HEK293T (cell line): Measurements from ENCODE around the gene PRPF8.
"Not testable (repeated sequence)": the region's sequence is repeated elsewhere in the genome, so short reads cannot be mapped to it uniquely, and the experiment has no call there.

Experiments
- CTCF ChIA-PET: fragments of 350-600 bp; formaldehyde crosslinking; extraction: SDS; loops from one replicate; lab custom pipeline; 2021; ENCODE audit warnings: antibody characterized with exemption, inconsistent platforms; lab: Yijun Ruan, JAX
- POLR2A ChIA-PET: fragments of 350-600 bp; formaldehyde crosslinking; extraction: SDS; loops from one replicate; lab custom pipeline; 2020; ENCODE audit warnings: antibody characterized with exemption, inconsistent platforms; lab: Yijun Ruan, JAX
- DNase-seq: peaks from one replicate; pipeline ENCODE4 v3.0.0; 2012; ENCODE audit warnings: mixed read lengths; ENCODE audit errors: extremely low spot score
- ARNT ChIP-seq: fragments of 450-650 bp; IDR thresholded peaks from 2 replicates; pipeline ENCODE4 v1.6.1; 2017; ENCODE audit warnings: mild to moderate bottlenecking
- BHLHE40 ChIP-seq: fragments of 450-650 bp; IDR thresholded peaks from 2 replicates; pipeline ENCODE4 v1.6.1; 2016; ENCODE audit warnings: mild to moderate bottlenecking, moderate library complexity, borderline replicate concordance
- CTBP1 ChIP-seq: fragments of 450-650 bp; IDR thresholded peaks from 2 replicates; pipeline ENCODE4 v1.6.1; 2016; ENCODE audit warnings: borderline replicate concordance
- ELF4 ChIP-seq: fragments of 450-650 bp; IDR thresholded peaks from 2 replicates; pipeline ENCODE4 v1.6.1; 2017; ENCODE audit warnings: antibody characterized with exemption
- FOXA1 ChIP-seq: fragments of 450-650 bp; IDR thresholded peaks from 2 replicates; pipeline ENCODE4 v1.6.1; 2016; ENCODE audit warnings: mild to moderate bottlenecking
- FOXK2 ChIP-seq: fragments of 450-650 bp; IDR thresholded peaks from 2 replicates; pipeline ENCODE4 v1.6.1; 2016; ENCODE audit warnings: mild to moderate bottlenecking
- FOXM1 ChIP-seq: fragments of 450-650 bp; IDR thresholded peaks from 2 replicates; pipeline ENCODE4 v1.6.1; 2017; ENCODE audit warnings: mild to moderate bottlenecking, borderline replicate concordance
- HDGF ChIP-seq: fragments of 450-650 bp; IDR thresholded peaks from 2 replicates; pipeline ENCODE4 v1.6.1; 2017; ENCODE audit warnings: antibody characterized with exemption, borderline replicate concordance
- L3MBTL2 ChIP-seq: fragments of 450-650 bp; conservative IDR thresholded peaks from 2 replicates; pipeline ENCODE4 v1.6.1; 2016; ENCODE audit warnings: mild to moderate bottlenecking
- LEF1 ChIP-seq: fragments of 450-650 bp; IDR thresholded peaks from 2 replicates; pipeline ENCODE4 v1.6.1; 2017; ENCODE audit warnings: mild to moderate bottlenecking, borderline replicate concordance
- NFRKB ChIP-seq: fragments of 450-650 bp; IDR thresholded peaks from 2 replicates; pipeline ENCODE4 v1.6.1; 2016; ENCODE audit warnings: mild to moderate bottlenecking, moderate library complexity
- SP1 ChIP-seq: fragments of 450-650 bp; IDR thresholded peaks from 2 replicates; pipeline ENCODE4 v1.6.1; 2017
- SUZ12 ChIP-seq: fragments of 450-650 bp; IDR thresholded peaks from 2 replicates; pipeline ENCODE4 v1.6.1; 2016; ENCODE audit warnings: mild to moderate bottlenecking
- TARDBP ChIP-seq: fragments of 450-650 bp; IDR thresholded peaks from 2 replicates; pipeline ENCODE4 v1.6.1; 2016
- ZNF384 ChIP-seq: fragments of 450-650 bp; IDR thresholded peaks from 2 replicates; pipeline ENCODE4 v1.6.1; 2016
- TF ChIP-seq, protein P1 (sequence below): fragments of 450-650 bp; IDR thresholded peaks from 2 replicates; pipeline ENCODE4 v1.6.1; 2016

Gene PRPF8

DNA sequence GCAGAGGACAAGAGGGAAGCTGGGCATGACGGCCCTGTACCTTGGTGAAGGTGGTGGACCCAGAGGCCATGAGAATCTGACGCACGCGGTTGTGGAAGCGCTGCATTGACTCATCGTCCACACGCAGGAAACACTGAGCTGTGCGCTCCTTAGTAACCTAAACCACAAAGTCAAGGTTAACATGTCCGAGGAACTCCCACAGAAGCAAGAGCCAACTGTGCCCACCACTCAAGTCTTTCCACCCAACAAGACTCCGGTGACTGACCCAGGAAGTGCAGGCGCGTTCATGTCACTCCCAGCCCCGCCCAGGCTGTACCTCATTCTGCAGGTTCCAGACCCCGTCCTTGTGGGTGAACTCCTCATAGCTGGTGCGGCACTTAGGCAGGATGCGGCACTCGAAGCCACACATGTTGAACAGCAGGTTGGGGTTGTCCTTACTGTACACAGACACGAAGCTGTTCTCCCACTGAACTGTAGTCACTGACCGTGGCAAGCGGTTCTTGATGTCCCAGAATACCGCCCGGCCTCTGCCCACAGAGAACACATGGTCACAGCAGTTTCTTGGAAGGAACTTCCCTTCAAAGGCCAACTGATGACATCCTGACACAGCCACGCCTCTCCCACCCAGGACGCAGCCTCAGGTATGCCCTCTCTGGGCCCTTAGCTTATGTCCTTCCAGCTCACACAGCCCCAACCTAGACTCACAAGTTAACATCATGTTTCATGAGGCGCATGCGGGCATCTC, 11.5 kb downstream of the PRPF8 start:
- DNase-seq, result no peak
- TF ChIP-seq SUZ12, result no peak
- no peak for TF ChIP-seq NFRKB
- TF ChIP-seq FOXA1, result no peak
- no peak for TF ChIP-seq CTBP1
- TF ChIP-seq, protein P1, sequence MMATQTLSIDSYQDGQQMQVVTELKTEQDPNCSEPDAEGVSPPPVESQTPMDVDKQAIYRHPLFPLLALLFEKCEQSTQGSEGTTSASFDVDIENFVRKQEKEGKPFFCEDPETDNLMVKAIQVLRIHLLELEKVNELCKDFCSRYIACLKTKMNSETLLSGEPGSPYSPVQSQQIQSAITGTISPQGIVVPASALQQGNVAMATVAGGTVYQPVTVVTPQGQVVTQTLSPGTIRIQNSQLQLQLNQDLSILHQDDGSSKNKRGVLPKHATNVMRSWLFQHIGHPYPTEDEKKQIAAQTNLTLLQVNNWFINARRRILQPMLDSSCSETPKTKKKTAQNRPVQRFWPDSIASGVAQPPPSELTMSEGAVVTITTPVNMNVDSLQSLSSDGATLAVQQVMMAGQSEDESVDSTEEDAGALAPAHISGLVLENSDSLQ, result no peak
- TF ChIP-seq HDGF, result no peak
- no peak for TF ChIP-seq L3MBTL2
- no peak for TF ChIP-seq TARDBP
- TF ChIP-seq FOXK2, result no peak
- TF ChIP-seq BHLHE40, result no peak
- no peak for TF ChIP-seq ELF4
- TF ChIP-seq FOXM1, result no peak
- TF ChIP-seq ZNF384, result no peak
- ChIA-PET CTCF (no interaction called here), POLR2A (no interaction called here)

DNA sequence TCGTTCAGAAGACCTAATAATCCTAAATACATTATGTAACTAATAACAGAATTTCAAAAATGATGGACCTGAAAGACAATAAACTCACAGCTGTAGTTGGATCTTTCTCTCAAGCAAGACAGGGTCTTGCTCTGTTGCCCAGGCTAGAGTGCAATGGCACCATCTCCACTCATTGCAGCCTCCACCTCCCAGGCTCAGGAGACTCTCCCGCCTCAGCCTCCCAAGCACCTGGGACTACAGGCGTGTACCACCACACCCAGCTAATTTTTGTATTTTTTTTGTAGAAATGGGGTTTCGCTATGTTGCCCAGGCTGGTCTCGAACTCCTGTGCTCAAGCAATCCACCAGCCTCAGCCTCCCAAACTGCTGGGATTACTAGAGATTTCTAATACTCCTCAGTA, 20.7 kb downstream of the PRPF8 start:
- CTCF ChIA-PET, result interaction anchor here (1.8 kb wide), 1 partner anchor 12 kb away, joined by 7 read pairs; no protein-coding TSS in a partner anchor
- POLR2A ChIA-PET, DNase-seq: not testable (repeated sequence)

DNA sequence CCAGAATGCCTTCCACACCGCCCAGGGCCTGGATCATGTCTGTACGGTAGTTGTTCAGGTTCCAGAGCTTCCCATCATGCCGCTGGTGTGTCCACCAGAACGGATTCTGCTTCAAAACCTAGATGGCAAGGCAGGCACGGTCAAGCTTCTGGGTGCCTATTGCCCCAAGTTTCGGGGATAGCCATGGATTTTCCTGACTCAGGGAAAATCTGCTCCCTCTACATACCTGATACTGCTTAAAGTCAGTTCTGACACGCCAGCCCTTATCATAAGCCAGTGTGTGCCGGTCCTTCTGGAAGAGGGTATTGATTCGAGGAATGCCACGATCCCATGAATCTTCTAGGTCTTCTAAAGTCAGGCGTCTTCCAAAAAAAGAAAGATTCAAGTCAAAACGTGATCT, 23.6 kb downstream of the PRPF8 start:
- DNase-seq, result no peak
- TF ChIP-seq FOXK2 (no peak), FOXM1 (no peak), LEF1 (no peak), HDGF (no peak), NFRKB (no peak), L3MBTL2 (no peak), ELF4 (no peak), SP1 (no peak)
- TF ChIP-seq, protein P1, result no peak
- ChIA-PET POLR2A (interaction anchor here (0.7 to 1.6 kb wide), 4 partner anchors 8 to 23 kb away, joined by 3 to 8 read pairs (median 4); partner anchors contain the start of gene RILP), CTCF (interaction anchor here (0.6 kb wide), 1 partner anchor 12 kb away, joined by 5 read pairs; the partner anchor contains the start of gene RILP)

DNA sequence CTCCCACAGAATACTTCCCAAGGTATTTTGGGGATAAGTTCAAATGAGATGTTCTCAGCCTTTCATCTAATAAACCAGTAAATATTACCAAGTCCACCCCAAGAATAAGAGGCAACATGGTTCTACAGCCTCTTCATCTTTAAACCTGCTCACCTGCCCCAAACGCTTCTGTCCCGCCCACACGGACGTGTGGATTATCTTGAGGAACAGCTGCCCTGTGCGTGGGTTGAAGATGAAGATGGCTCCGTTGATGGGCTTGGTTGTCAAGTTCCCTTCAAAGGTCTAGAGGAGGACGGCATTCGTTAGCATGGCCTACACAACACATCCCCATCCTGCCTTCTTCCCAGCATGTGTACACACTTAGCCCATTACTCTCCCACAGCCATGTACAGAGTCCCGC, 26.6 kb downstream of the PRPF8 start:
- no peak for TF ChIP-seq HDGF
- TF ChIP-seq SP1, result no peak
- TF ChIP-seq FOXM1, result no peak
- no peak for TF ChIP-seq FOXA1
- TF ChIP-seq, protein P1, result no peak
- no peak for TF ChIP-seq TARDBP
- TF ChIP-seq ZNF384, result no peak
- no peak for TF ChIP-seq ELF4
- no peak for TF ChIP-seq SUZ12
- TF ChIP-seq NFRKB, result no peak
- no peak for TF ChIP-seq CTBP1
- no peak for TF ChIP-seq L3MBTL2
- TF ChIP-seq ARNT, result no peak
- no peak for TF ChIP-seq BHLHE40
- no peak for TF ChIP-seq LEF1
- TF ChIP-seq FOXK2, result no peak
- ChIA-PET CTCF (interaction anchor here (1.0 kb wide), 1 partner anchor 9 kb away, joined by 3 read pairs; the partner anchor contains the start of gene RILP), POLR2A (interaction anchor here (0.6 kb wide), 1 partner anchor 9 kb away, joined by 3 read pairs; the partner anchor contains the start of gene RILP)
- no peak for DNase-seq

DNA sequence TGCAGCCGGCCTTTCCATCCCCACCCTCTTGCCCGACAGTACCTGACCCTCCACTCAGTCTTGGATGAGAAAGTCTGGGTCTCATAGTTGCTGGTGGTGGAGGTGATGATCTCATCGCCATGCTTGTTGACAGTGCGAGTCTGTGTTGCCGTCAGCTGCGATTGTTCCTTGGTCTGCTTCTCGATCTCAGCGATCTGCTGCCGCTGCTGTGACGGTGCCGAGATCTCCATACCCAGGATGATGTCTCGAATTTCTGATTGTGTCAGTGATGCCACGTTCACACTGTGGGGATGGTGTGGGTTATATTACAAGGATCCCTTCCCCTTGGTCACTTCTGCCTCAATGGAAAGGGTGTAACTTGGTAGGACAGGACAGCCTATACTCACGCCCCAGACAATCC, 30.9 kb downstream of the PRPF8 start:
- no peak for TF ChIP-seq BHLHE40
- TF ChIP-seq HDGF, result no peak
- TF ChIP-seq SUZ12, result no peak
- no peak for TF ChIP-seq CTBP1
- no peak for TF ChIP-seq L3MBTL2
- TF ChIP-seq FOXM1, result no peak
- no peak for TF ChIP-seq FOXK2
- DNase-seq, result no peak
- POLR2A ChIA-PET, result no interaction called here
- CTCF ChIA-PET, result no interaction called here

DNA sequence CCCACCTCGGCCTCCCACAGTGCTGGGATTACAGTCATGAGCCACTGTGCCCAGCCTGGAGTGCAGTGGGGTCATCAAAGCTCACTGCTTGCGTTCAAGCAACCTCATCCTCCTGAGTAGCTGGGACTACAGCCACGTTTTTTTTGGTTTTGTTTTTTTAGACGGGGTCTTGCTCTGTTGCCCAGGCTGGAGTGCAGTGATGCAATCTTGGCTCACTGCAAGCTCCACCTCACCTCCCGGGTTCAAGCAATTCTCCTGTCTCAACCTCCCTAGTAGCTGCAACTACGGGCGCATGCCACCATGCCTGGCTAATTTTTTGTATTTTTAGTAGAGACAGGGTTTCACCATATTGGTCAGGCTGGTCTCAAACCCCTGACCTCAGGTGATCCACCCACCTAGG, 31.9 kb downstream of the PRPF8 start:
- ChIA-PET POLR2A (interaction anchor here (1.5 kb wide), 1 partner anchor 31 kb away, joined by 4 read pairs; no protein-coding TSS in a partner anchor), CTCF (interaction anchor here (0.6 to 0.9 kb wide), 3 partner anchors 23 to 136 kb away, joined by 3 to 5 read pairs (median 3); no protein-coding TSS in a partner anchor)
- not testable (repeated sequence) for DNase-seq
